ENCODE data around the gene CNOT1.

Gene CNOT1

DNA sequence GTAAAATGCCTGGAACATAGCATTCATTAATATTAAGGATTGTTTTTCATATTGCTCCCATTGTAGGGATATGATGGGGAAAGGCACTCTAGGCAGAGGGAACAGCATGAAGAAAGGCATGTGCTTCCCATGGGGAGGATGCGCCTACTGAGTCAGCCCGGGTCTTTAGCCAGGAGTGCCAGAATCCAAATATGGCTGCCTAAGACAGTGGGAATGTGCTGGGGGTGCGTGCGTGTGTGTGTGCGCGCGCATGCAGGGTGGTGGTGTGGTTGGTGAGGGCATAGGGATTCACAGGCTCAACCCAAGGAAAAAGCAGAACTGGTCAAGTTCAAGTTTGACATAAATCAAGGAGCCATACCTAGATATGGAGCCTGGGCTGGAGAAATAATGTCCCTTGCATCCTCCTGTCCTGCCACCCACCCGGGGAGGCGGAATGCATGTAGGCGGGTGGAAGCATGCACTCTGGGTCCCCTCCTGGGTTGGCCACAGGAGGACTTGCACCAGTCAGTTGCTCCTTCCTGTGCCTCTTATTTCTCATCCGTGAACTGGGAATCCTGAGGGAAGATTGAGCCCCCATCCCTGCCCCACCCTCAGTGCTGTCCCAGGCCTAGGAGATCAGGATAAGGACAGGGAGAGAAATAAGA is 148.3 kb downstream of the CNOT1 start:
- DNase-seq (ENCODE audit: low spot score): no peak

DNA sequence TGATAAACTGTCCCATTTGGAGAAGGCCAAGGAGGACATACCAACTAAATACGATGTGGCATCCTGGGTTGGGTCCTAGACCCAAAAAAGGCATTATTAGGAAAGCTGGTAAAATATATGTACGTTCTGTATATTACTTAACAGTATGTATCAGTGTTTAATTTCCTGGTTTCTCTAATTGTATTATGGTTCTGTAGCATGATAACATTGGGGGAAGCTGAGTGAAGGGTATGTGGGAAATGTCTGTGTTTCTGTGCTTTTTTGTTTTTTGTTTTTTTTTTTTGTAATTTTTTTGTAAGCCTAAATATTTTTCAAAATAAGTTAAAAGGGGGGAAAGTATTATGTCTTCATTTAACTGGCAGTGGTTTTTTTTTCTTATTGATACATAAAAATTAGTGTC is 151.2 kb downstream of the CNOT1 start:
- DNase-seq (ENCODE audit: low spot score): no peak

DNA sequence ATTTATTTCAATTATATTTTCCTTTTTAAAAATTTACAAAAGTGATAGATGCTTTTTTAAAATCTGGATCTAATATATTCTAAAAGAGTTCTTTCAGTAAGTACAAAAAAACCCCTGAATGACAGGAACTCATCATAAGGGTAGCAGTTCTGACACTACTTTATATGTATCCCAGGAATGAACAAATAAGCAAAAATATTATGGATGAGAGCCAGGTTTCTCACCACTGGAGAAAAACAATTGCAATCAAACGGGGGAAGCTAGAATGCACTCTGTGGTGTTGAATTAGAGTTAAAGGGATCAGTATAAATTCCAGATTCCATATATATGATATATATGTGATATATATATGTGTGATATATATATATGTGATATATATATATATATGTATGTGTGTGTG is 152.8 kb downstream of the CNOT1 start:
- no peak for DNase-seq (ENCODE audit: low spot score)

DNA sequence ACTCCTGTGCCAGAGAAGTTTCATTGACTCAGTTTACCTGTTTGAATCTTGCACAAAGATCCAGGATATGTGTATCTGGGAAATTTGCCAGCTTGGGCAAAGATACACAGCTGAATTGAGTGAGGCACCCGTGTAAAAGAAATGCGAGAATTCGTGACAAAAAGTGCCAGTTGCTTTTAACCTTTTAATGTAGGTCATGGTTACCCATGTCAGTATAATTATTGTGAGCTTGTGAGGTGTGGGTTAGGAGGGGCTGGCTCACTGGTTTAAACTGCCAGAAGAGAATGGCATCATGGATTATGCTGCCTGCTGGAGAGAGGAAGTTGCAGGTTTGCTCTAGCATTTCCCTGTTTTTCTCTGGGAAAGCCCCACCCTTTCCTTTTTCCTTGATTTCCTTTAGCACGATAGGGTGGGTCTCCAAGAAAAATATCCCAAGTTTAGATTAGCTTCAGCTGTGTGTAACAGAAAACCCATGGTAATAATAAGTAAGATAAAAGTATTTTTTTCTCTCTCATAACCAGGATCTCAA is 154.5 kb downstream of the CNOT1 start:
- DNase-seq (ENCODE audit: low spot score): no peak

DNA sequence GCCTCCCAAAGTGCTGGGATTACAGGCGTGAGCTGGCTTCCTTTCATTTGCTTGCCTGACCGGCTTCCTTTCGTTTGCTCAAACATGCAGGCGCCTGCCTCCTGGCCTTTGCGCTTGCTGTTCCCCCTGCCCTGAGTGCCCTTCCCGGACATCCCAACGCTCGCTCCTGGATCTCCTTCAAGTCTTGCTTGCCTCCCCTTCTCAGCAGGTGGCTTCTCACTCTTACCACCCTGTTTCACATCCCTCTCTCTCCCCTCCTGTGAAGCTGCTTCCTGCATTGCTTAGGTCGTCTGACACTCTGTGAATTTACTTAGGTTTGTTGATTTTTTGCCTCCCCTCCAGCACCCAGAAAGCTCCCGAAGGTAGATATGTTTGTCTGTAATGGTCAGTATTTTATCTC is 155.3 kb downstream of the CNOT1 start:
- DNase-seq (ENCODE audit: low spot score): no peak

DNA sequence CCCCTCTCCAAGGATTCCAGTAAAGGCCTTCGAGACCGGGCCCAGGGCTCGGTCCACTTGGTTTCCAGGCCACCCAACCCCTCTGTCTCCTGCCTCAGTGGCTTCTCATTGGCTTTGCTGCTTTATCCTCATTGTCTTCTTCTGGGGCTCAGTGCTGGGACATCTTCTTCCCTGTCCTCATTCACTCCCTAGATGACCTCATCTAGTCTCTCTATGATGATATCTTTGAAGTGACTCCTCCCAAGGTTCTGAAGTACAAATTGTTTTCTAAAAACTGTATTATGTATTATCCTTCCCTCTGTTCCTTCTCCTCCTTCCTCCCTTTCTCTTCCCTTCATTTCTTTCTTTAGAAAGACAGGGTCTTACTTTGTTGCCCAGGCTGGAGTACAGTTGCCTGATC is 156.8 kb downstream of the CNOT1 start:
- DNase-seq (ENCODE audit: low spot score): no peak

DNA sequence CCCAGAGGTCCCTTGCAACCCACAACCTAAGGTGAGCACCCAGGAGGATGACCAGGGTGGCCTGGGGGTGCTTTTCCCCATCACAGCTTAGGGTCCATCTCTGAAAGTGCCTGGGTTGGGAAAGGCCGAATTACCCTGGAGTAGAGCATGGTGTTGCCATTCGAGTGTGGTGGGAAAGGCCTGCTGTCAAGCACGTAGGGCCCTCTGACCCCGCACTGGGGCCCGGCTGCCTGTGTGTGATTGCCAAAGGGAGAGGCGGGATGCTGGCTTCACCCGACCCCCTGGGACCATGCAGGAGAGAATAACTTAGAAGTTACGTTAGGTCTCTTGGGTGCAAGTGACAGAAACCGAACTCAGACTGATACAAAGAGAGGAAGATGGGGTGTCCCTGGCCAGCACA is 157.4 kb downstream of the CNOT1 start:
- no peak for DNase-seq (ENCODE audit: low spot score)

DNA sequence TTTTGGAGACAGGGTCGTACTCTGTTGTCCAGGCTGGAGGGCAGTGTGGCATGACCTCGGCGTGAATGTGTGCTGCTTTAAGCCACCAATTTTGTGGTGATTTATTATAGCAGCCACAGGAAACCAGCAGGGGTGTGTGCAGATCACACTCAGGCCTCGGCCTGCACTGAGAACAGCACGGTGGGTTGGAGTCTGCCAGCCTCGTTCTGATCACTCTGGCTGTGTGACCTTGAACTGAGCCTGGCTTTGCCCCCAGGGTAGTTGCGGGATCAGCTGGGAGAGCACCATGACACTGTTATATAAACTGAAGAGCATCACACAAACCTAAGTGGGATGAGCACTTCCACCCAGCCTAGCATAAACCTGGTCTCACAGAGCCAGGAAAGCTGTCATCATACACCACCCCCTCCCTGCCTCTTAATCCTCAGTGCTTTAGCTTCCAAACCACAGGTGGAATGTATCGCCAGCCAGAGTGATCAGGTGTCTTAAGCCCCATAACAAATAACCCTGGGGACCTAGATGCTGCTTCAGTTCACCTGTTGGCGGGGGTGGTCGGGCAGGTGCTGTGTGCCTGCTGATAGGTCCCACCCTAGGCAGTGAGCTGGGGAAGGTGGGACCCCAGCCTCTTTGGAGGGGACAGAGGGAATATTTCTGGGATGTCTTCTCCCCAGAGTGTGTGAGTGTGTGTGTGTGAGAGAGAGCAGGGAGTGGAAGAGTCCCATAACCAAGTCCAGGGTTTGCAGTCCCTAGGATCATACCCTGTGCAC is 158.2 kb downstream of the CNOT1 start:
- no peak for DNase-seq (ENCODE audit: low spot score)

All from NAMALWA (cell line).